Renal cortex interstitium (tissue), 15 donors: ENCODE measurements around the gene RCAN1. TPM values are rescaled to one million over a fixed set of nuclear protein-coding genes. Genes with fewer than 3 reads are reported as not detected.

Experiments used
- DNase-seq, 11 donors: peaks; one replicate each; pipeline ENCODE4 v3.0.0-alpha.2; 2013; ENCODE audit warnings: low read depth in 9 of 11, low spot score in 4 of 11; ENCODE audit errors: extremely low read depth in 1 of 11
- long read RNA-seq, 16 experiments: transcript quantifications; one replicate each; lab custom pipeline, GENCODE V29; 2026
- polyA plus RNA-seq, 3 donors: library from polyadenylated mRNA; unstranded; fragments of 120-200 nt; gene quantifications; one replicate each; pipeline ENCODE4 v1.2.1, GENCODE V29; 2013; ENCODE audit not compliant: insufficient read length in 3 of 3

RCAN1 gene
- 10 to 100 TPM; 31.6 to 44.6 (median 34.9) TPM for polyA plus RNA-seq
- long read RNA-seq, donor 1, partial matches to known transcripts, result 0 of 6 reads
- long read RNA-seq, donor 1, other reads (novel, unspliced or antisense), result 0 of 6 reads
- long read RNA-seq, donor 2, partial matches to known transcripts, result 0 of 9 reads
- long read RNA-seq, donor 2, other reads (novel, unspliced or antisense), result 0 of 9 reads
- long read RNA-seq, donor 3, transcript RCAN1-201 (4 exons, 2,490 nt), result major isoform, 5 of 12 reads
- long read RNA-seq, donor 3, partial matches to known transcripts, result 0 of 12 reads
- long read RNA-seq, donor 3, other reads (novel, unspliced or antisense), result 0 of 12 reads
- long read RNA-seq, donor 4, transcript RCAN1-202 (4 exons, 2,408 nt), result major isoform, 6 of 23 reads
- long read RNA-seq, donor 4, partial matches to known transcripts, result 14 of 23 reads
- long read RNA-seq, donor 4, other reads (novel, unspliced or antisense), result 0 of 23 reads
- long read RNA-seq, donor 5, transcript RCAN1-202 (4 exons, 2,408 nt), result major isoform, 10 of 42 reads
- long read RNA-seq, donor 5, partial matches to known transcripts, result 25 of 42 reads
- long read RNA-seq, donor 5, other reads (novel, unspliced or antisense), result 0 of 42 reads
- long read RNA-seq, donor 6, transcript RCAN1-202 (4 exons, 2,408 nt), result major isoform, 9 of 11 reads
- long read RNA-seq, donor 6, partial matches to known transcripts, result 0 of 11 reads
- long read RNA-seq, donor 6, other reads (novel, unspliced or antisense), result 0 of 11 reads
- long read RNA-seq, donor 7, transcript RCAN1-202 (4 exons, 2,408 nt), result major isoform, 7 of 10 reads
- long read RNA-seq, donor 7, partial matches to known transcripts, result 0 of 10 reads
- long read RNA-seq, donor 7, other reads (novel, unspliced or antisense), result 0 of 10 reads
- long read RNA-seq, donor 8, transcript RCAN1-201 (4 exons, 2,490 nt), result major isoform, 7 of 14 reads
- long read RNA-seq, donor 8, transcript RCAN1-202 (4 exons, 2,408 nt), result minor isoform, 6 of 14 reads
- long read RNA-seq, donor 8, partial matches to known transcripts, result 0 of 14 reads
- long read RNA-seq, donor 8, other reads (novel, unspliced or antisense), result 0 of 14 reads
- long read RNA-seq, donor 9, partial matches to known transcripts, result 6 of 14 reads
- long read RNA-seq, donor 9, other reads (novel, unspliced or antisense), result 0 of 14 reads
- long read RNA-seq, donor 10, transcript RCAN1-201 (4 exons, 2,490 nt), result major isoform, 6 of 10 reads
- long read RNA-seq, donor 10, partial matches to known transcripts, result 0 of 10 reads
- long read RNA-seq, donor 10, other reads (novel, unspliced or antisense), result 0 of 10 reads
- long read RNA-seq, donor 11, partial matches to known transcripts, result 0 of 4 reads
- long read RNA-seq, donor 11, other reads (novel, unspliced or antisense), result 0 of 4 reads
- long read RNA-seq, donor 12, partial matches to known transcripts, result 0 of 2 reads
- long read RNA-seq, donor 12, other reads (novel, unspliced or antisense), result 0 of 2 reads
- long read RNA-seq, donor 13, transcript RCAN1-201 (4 exons, 2,490 nt), result major isoform, 10 of 20 reads
- long read RNA-seq, donor 13, partial matches to known transcripts, result 0 of 20 reads
- long read RNA-seq, donor 13, other reads (novel, unspliced or antisense), result 0 of 20 reads
- long read RNA-seq, donor 14, transcript RCAN1-202 (4 exons, 2,408 nt), result major isoform, 5 of 9 reads
- long read RNA-seq, donor 14, partial matches to known transcripts, result 0 of 9 reads
- long read RNA-seq, donor 14, other reads (novel, unspliced or antisense), result 0 of 9 reads
- long read RNA-seq, donor 15, partial matches to known transcripts, result 5 of 14 reads
- long read RNA-seq, donor 15, other reads (novel, unspliced or antisense), result 0 of 14 reads
- long read RNA-seq, donor 16, transcript RCAN1-201 (4 exons, 2,490 nt), result major isoform, 8 of 16 reads
- long read RNA-seq, donor 16, transcript RCAN1-202 (4 exons, 2,408 nt), result minor isoform, 7 of 16 reads
- long read RNA-seq, donor 16, partial matches to known transcripts, result 0 of 16 reads
- long read RNA-seq, donor 16, other reads (novel, unspliced or antisense), result 0 of 16 reads

GRCh38 chr21:34614628-34615486, at the start of gene RCAN1:
RCAN1 (minus strand) TSS chr21:34615113; CDS start chr21:34615011, 102 bp downstream.
- DNase-seq, result peak; percentile 77 to 94 (median 86)

DNA sequence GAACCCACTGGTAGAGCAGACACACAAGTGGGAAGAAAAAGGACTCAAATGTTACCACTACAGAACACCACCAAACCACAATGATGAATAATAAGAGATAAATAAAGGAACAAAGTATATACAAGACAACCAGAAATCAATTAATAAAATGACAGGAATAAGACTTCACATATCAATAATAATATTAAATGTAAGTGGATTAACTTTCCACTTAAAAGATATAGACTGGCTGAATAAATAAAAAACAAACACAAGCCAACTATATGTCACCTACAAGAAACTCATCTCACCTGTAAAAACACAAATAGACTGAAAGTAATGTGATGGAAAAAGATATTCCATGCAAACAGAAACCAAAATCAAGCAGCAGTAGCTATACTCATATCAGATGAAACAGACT, 46.9 kb upstream of the RCAN1 start:
- DNase-seq, result no peak

GRCh38 chr21:34653522-34653921, 38.6 kb upstream of the RCAN1 start:
- no peak for DNase-seq

GRCh38 chr21:34651642-34652041, 36.7 kb upstream of the RCAN1 start:
- DNase-seq, result no peak

GRCh38 chr21:34650861-34651431, 36.0 kb upstream of the RCAN1 start:
- no peak for DNase-seq

- no peak for DNase-seq
Measured at GRCh38 chr21:34649400-34649799, 34.5 kb upstream of the RCAN1 start.

- DNase-seq, result no peak
Measured at GRCh38 chr21:34648739-34649297, 33.9 kb upstream of the RCAN1 start.

DNA sequence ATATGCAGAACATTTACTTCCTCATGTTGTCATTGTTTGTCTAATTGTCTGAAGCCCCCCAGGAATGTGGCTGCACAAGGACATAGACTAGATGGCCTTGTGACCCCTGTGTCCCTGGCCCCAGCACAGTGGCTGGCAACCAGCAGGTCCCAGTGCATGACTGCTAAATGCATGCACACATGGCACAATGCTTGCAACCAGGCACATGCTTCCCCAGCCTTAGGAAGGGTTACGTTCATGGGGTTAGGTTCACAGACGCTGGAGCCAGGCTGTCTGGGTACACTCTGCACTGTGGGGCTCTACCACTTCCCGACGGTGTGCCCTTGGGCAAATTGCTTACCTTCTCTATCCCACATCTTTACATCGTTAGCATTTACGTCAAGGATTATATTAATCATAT, 32.6 kb upstream of the RCAN1 start:
- no peak for DNase-seq

DNA sequence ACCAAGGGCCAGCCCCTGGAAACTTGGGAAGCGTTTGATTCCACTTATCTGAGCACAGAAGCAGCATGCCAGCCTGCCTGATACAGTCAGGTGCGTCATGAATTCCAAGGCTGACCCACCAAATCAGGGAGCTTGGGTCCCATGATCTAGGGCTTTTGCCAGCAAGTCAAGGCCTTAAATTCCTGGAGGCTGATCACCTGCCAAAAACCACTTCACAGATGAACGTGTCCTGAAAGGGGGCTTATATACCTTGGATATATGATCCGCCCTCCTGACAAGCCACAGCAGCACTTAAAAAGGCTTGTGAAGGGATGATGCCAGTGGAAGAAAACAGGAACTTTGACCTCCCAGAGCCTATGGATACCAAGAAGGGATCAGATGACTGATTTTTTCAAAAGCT, 29.9 kb upstream of the RCAN1 start:
- DNase-seq, result no peak

- no peak for DNase-seq
Measured at GRCh38 chr21:34642211-34643075, 27.5 kb upstream of the RCAN1 start.

DNA sequence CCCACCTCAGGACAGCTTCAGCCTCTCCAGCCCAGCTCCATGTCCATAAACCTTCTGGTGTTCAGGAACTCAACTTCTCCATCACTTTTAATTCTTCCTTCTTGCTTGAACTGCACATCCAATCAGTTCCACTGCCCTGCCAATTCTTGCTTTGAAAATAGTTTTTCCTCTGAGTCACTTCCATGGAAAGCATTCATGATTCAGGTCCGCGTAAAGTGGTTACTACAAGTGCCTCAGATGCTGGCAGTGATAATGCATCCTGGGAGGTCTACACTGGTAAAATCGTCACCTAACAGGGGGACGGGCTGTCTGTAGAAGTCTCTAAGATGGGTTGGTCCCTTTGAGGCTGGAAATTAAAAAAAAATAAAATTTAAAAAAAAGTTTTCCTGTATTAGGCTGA, 25.9 kb upstream of the RCAN1 start:
- DNase-seq, result no peak

DNA sequence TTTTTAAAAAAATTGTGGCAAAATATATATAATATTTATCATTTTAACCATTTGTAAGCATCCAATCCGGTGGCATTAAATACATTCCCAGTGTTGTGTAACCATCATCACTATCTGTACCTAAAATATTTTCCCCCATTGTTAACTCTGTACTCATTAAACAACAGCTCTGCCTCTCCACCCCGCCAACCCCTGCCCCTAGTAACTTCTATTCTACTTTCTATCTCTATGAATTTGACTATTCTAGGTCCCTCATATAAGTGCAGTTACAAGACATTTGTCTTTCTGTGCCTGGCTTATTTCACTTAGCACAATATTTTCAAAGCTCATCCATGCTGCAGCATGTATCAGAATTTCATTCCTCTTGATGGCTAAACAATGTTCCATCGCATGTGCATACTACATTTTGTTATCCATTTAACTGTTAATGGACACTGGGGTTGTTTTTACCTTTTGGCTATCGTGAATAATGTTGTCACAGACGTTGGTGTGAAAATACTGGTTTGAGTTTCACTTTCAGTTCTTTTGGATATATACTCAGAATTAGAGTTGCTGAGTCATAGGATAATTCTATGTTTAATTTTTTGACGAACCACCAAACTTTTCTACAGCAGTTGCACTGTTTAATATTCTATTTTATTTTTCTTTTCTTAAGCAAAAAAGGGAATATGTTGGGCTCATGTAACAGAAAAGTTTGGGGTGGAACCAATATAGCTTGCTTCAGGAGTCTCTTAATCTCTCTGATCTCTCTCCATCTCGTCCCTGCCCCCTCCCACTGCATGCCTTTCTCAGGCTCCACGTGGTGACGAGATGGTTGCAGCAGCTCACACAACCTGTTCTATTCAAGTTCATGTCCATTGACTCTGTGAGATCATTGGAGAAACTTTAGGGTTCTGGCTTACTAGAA, 25.2 kb upstream of the RCAN1 start:
- no peak for DNase-seq

DNA sequence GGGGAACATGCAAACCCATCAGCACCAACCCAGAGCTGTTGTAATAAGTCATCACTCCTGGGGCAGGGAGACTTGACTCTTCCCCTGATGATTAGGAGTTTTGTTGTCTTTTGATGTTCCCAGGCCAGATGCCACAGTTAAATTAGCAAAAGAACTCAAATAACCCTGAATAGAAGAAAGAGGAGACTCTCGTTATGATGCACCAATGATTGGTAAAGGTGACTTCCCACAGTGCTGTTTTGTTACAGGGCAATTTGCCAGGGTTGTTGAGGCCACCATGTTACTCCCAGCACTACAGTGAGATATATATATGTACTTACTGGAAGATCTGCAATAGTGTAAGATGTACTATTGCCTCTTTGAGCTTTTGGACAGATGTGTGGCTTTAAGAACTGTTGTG, 24.3 kb upstream of the RCAN1 start:
- DNase-seq, result no peak

- DNase-seq, result no peak
Measured at GRCh38 chr21:34636961-34637360, 22.0 kb upstream of the RCAN1 start.
